C4-2B (cell line): ENCODE results near the gene STAM2.

Experiments used
- ZFX ChIP-seq: fragments of 450-650 bp; IDR thresholded peaks from 2 replicates; pipeline ENCODE4 v1.6.1; 2017
- TF ChIP-seq, protein P1 (sequence below): fragments of 450-650 bp; conservative IDR thresholded peaks from 2 replicates; pipeline ENCODE4 v1.5.1; 2017; ENCODE audit warnings: mild to moderate bottlenecking

DNA sequence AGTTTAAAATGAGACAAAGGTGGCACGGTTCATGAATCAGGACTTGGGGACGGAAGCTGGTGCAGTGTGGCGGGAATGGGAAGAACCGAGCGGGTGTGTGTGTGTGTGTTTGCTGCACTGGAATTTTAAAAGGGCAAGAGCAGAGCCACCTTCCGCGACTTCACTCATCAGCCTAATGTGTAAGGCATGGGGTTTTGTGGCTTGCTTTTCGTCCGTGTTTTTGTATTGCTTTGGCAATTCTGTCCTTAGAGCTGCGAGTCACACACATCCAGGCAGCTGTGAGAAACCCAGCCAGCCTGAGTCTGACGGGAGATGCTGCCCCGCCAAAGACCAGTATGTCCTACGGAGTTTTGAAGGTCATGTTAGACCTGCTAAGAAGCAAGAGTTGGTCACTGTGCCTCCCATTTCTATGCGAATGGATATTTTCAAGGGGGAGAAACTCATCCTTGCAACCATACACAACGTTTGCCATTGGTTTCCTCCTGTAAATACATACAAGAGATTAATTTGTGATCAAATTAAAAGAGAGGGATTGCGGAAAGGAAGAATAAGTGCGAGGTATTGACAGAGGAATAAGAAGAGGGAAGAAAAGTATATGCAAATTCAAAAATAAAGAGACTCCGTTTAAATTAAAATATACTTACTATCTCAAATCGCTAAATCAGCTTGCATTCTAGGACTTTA lies 76.1 kb downstream of the STAM2 start:
- TF ChIP-seq, protein P1, sequence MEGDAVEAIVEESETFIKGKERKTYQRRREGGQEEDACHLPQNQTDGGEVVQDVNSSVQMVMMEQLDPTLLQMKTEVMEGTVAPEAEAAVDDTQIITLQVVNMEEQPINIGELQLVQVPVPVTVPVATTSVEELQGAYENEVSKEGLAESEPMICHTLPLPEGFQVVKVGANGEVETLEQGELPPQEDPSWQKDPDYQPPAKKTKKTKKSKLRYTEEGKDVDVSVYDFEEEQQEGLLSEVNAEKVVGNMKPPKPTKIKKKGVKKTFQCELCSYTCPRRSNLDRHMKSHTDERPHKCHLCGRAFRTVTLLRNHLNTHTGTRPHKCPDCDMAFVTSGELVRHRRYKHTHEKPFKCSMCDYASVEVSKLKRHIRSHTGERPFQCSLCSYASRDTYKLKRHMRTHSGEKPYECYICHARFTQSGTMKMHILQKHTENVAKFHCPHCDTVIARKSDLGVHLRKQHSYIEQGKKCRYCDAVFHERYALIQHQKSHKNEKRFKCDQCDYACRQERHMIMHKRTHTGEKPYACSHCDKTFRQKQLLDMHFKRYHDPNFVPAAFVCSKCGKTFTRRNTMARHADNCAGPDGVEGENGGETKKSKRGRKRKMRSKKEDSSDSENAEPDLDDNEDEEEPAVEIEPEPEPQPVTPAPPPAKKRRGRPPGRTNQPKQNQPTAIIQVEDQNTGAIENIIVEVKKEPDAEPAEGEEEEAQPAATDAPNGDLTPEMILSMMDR: no peak
- no peak for TF ChIP-seq ZFX
